Right cardiac atrium (tissue), 5 donors: Measurements from ENCODE around the gene PTTG1. TPM values are rescaled to one million over a fixed set of nuclear protein-coding genes. Genes with fewer than 3 reads are reported as not detected.

Experiments used
- ATAC-seq, 2 donors: fragments of 200-7000 bp; cut with Tn5 transposase; one replicate each; pipeline versions ENCODE4 v1.8.0 to v1.9.1; 2020; ENCODE audit warnings: moderate library complexity in 2 of 2, mild to moderate bottlenecking in 1 of 2
- DNase-seq, 3 donors: peaks; one replicate each; pipeline ENCODE4 v3.0.0-alpha.2; 2020
- H3K27ac ChIP-seq: one replicate; pipeline ENCODE4 v1.5.1; 2013; ENCODE audit warnings: mild to moderate bottlenecking, low read length, control low read depth, moderate library complexity
- H3K27me3 ChIP-seq: one replicate; pipeline ENCODE4 v1.6.1; 2013; ENCODE audit not compliant: control insufficient read depth, insufficient read depth
- H3K4me1 ChIP-seq: one replicate; pipeline ENCODE4 v1.6.1; 2013; ENCODE audit warnings: low read length; ENCODE audit not compliant: control insufficient read depth, insufficient read depth
- H3K4me3 ChIP-seq: one replicate; pipeline ENCODE4 v1.5.1; 2013; ENCODE audit warnings: low read length, control low read depth
- H3K9me3 ChIP-seq: one replicate; pipeline ENCODE4 v1.6.1; 2013; ENCODE audit warnings: low read length; ENCODE audit not compliant: control insufficient read depth
- WGBS: extraction: QIAGEN DNeasy Blood & Tissue Kit; methylation state at CpG from one replicate; pipeline ENCODE4 v1.1.7; 2013; 5-methylcytosine and 5-hydroxymethylcytosine counted together
- intact Hi-C, 4 donors: fragments of 100-400 bp; cut with DNase I; formaldehyde crosslinking; loops; one replicate each; pipeline versions ENCODE4 v1.11.0 to v1.14.0; 2022 to 2023
- microRNA-seq, 2 donors: library from miRNA; unstranded; fragments of <30 nt; microRNA quantifications; one replicate each; pipeline ENCODE4 v1.2.0, GENCODE V29; 2020 to 2021
- polyA plus RNA-seq: library from polyadenylated mRNA; stranded (reverse); fragments of 200-250 nt; gene quantifications from one replicate; pipeline ENCODE4 v1.2.3, GENCODE V29; 2013
- total RNA-seq, 4 donors: library from RNA; stranded (reverse); fragmentation: NEBNext Ultra II Directional; extraction: Animal tissue kit (Norgen Biotek cat#: 25700); gene quantifications; one replicate each; pipeline ENCODE4 v1.2.1, GENCODE V29; 2021
- donor health status: healthy with polysubstance abuse.
- donor health status: DM: no; HTN: yes; CAD: no.
- donor health status: DM: no; HTN: no; CAD: no.
- donor health status: DM: no; HTN: yes; CAD: no; lungs with severe emphysema.
- donor health status: DM: yes; HTN: yes; CAD: no.

The PTTG1 gene
- total and polyA plus RNA-seq, 5 donors, result 1.5 to 3.9 (median 2.6) TPM

DNA sequence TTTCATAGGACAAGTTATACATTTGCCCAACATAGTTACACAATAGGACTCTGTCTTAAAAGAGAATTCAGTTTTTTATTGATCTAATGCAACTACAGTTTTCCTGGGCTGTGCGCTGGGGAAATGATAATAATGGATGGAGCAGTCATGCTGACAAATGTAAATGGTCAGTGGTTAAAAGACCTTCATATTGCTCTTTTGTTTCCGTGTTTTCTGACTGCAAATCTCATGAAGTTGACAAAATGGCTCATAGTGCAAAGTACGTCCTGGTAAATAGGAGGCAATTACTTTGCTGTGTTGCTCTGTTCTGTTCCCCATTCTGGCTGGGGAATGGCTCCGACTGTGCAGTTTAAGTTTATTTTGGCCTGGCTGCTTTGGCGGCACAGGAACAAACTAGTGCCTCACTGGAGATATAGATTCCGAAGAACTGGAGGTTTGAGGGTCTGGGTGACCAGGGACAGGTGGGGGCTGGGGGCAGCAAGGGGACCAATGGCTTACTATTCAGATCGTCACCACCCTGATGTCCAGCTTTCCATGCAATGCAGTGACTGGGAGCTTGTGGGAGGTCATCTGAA lies 54.3 kb downstream of the PTTG1 start:
- Histone ChIP-seq H3K9me3 (no peaks in the 10 kb centered on the region), H3K4me1 (peaks cover 3% of the 10 kb centered on the region), H3K27me3 (no peaks in the 10 kb centered on the region), H3K4me3 (no peak overlapping the region), H3K27ac (no peak overlapping the region)
- ATAC-seq (no peak), DNase-seq (no peak)
- WGBS, result 73% methylated on average over 7 of the region's 7 CpGs
- intact Hi-C loops, result no loop called here

DNA sequence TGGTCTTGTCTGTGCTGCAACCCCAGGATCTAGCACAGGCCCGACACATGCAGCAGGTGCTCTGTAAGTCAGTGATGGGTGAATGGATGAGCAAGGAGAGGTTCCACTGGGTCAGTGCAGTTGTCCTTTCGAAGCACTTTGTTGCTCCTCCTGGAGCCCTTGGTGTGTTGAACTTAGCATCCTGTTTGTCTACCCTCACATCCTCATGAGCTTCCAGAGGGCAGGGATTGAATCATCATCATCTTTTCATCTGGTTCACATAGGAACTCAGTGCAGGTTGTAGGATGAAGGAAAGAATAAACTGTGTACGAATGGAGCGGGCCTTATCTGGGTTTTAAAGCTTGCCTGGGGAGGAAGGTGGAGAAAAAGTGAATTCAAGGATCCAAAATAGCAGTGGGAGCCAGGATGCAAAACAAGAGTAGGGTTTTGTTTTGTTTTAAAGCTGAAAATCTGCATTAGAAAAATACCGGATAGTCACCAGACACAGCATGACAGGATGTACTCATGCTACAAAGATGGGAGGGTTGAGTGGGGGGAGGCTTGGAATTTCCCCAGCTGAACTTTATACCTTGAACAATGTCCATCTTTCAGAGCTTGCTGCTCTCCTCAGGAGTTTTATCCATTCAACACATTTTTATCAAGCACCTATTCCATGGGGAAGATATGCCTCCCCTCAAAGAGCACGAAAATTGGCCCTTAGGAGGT lies 55.8 kb downstream of the PTTG1 start:
- H3K4me3 ChIP-seq, result no peak overlapping the region
- DNase-seq (no peak), ATAC-seq (no peak)
- intact Hi-C loops, result no loop called here
- 69% methylated on average over 6 of the region's 6 CpGs for WGBS
- H3K27ac ChIP-seq, result no peak overlapping the region
- H3K27me3 ChIP-seq, result no peaks in the 10 kb centered on the region
- H3K9me3 ChIP-seq, result no peaks in the 10 kb centered on the region
- peaks cover 2% of the 10 kb centered on the region for H3K4me1 ChIP-seq

DNA sequence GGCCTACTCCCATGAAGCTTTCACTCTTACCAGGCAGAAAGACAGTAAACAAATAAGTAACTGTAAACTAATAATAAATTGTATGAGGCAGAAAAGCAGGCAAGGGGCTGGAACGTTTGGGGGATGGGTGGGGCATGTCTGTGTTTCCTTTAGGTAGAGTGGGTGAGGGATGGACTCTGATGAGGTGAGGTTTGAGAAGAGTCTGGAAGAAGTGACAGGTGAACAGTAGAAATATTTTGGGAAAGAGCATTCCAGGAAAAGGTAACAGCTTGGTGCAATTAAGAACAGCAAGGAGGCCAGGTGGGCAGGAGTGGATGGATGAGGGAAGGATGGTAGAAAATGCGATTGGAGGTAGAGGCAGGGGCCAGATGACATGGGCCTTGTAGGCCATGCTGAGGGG lies 56.5 kb downstream of the PTTG1 start:
- DNase-seq (no peak), ATAC-seq (no peak)
- Histone ChIP-seq H3K27me3 (no peaks in the 10 kb centered on the region), H3K27ac (no peak overlapping the region), H3K9me3 (no peaks in the 10 kb centered on the region), H3K4me3 (no peak overlapping the region), H3K4me1 (peaks cover 2% of the 10 kb centered on the region)
- intact Hi-C loops, result no loop called here
- 61% methylated on average over 2 of the region's 2 CpGs for WGBS

Small RNAs within 50 kb of the gene (microRNA-seq; reads per million reads assigned to microRNA genes)
- gene MIR3142, result 0 reads per million in 2 donors

Other genes with a start within 250 kb of the PTTG1 start
- gene FABP6, start 192.3 kb upstream of the PTTG1 start, total RNA-seq, result not detected
- 0.68 TPM for gene FABP6, start 192.3 kb upstream of the PTTG1 start, polyA plus RNA-seq
- gene CCNJL, start 109.3 kb upstream of the PTTG1 start, total RNA-seq, result 1 to 10 TPM; 4.3 to 8.6 (median 6.1) TPM
- 4.1 TPM for gene CCNJL, start 109.3 kb upstream of the PTTG1 start, polyA plus RNA-seq
- gene C1QTNF2, start 51.2 kb upstream of the PTTG1 start, total RNA-seq, result 1 to 10 TPM; 1.6 to 4.3 (median 2.2) TPM
- gene C1QTNF2, start 51.2 kb upstream of the PTTG1 start, polyA plus RNA-seq, result 2.1 TPM
- 1 to 10 TPM; 3.3 to 6.0 (median 4.5) TPM for gene FAM200C, start 21.8 kb upstream of the PTTG1 start, total RNA-seq
- gene FAM200C, start 21.8 kb upstream of the PTTG1 start, polyA plus RNA-seq, result 3.4 TPM
- gene SLU7, start 2.8 kb upstream of the PTTG1 start, total RNA-seq, result 10 to 100 TPM; 43.6 to 57.6 (median 46.4) TPM
- 25.8 TPM for gene SLU7, start 2.8 kb upstream of the PTTG1 start, polyA plus RNA-seq